Neural progenitor cell (in vitro differentiated cells): ENCODE data around the gene PDLIM5.

ENCODE experiments used
- EZH2 ChIP-seq: fragments of 200-600 bp; sonication (generic); IDR thresholded peaks from 2 replicates; pipeline ENCODE4 v1.6.1; 2017; ENCODE audit warnings: antibody characterized with exemption, mild to moderate bottlenecking, moderate library complexity
- TF ChIP-seq, protein P1 (sequence below): fragments of 200-600 bp; sonication (generic); IDR thresholded peaks from 2 replicates; pipeline ENCODE4 v1.5.1; 2017; ENCODE audit warnings: antibody characterized with exemption, mild to moderate bottlenecking

DNA sequence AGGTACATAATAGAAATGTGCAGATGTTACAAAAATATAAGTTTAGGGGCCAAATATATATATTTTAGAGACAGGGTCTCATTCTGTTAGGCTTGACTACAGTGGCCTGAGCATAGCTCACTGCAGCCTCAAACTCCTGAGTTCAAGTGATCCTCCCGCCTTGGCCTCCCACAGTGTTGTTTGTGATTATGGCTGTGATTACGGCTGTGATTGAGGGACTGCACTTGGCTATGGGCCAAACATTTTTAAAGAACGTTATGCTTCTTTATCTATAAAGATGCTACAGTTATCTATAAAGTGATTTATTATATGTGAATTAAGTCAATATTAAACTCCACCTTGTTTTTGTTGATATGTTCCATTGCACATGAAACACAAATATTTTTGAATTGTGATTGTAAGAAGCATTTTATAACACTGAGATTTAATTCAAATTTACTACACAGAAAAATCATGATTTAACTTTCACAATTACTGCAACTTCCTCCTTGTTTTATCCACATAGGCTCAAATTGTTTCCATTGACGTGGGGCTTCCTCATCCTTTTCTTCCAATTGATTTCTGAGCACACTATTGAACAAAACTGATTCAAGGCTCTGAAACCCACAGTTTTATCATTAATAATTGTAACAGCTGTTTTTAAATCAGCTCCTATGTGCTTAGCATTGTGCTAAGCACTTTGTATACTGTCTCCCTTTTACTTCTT is 237.6 kb downstream of the PDLIM5 start:
- TF ChIP-seq, protein P1, sequence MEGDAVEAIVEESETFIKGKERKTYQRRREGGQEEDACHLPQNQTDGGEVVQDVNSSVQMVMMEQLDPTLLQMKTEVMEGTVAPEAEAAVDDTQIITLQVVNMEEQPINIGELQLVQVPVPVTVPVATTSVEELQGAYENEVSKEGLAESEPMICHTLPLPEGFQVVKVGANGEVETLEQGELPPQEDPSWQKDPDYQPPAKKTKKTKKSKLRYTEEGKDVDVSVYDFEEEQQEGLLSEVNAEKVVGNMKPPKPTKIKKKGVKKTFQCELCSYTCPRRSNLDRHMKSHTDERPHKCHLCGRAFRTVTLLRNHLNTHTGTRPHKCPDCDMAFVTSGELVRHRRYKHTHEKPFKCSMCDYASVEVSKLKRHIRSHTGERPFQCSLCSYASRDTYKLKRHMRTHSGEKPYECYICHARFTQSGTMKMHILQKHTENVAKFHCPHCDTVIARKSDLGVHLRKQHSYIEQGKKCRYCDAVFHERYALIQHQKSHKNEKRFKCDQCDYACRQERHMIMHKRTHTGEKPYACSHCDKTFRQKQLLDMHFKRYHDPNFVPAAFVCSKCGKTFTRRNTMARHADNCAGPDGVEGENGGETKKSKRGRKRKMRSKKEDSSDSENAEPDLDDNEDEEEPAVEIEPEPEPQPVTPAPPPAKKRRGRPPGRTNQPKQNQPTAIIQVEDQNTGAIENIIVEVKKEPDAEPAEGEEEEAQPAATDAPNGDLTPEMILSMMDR = no peak
- TF ChIP-seq EZH2 = no peak
